GM12892 (cell line): Measurements from ENCODE around the gene VWA3B.

Experiments used
- POLR2A ChIP-seq: IDR thresholded peaks from 2 replicates; pipeline ENCODE4 v1.6.1; 2011; ENCODE audit warnings: low read depth, low read length, control low read depth
- POLR2AphosphoS5 ChIP-seq: IDR thresholded peaks from 2 replicates; pipeline ENCODE4 v1.6.1; 2011; ENCODE audit warnings: low read depth, low read length, control low read depth
- TAF1 ChIP-seq: IDR thresholded peaks from 2 replicates; pipeline ENCODE4 v1.6.1; 2011; ENCODE audit warnings: low read depth, mild to moderate bottlenecking, control low read depth, low read length, borderline replicate concordance

GRCh38 chr2:98234776-98235175 lies 147.8 kb downstream of the VWA3B start:
- TF ChIP-seq POLR2A (no peak), TAF1 (no peak), POLR2AphosphoS5 (no peak)
